GM12878 (cell line): ENCODE results near the gene KCNN3. TPM values are rescaled to one million over a fixed set of nuclear protein-coding genes. Genes with fewer than 3 reads are reported as not detected.
A peak's percentile ranks its signal among the peaks of the same experiment; 100 is the strongest.

Experiments used
- ATAC-seq: fragments of 200-7000 bp; cut with Tn5 transposase; 3 replicates; pipeline ENCODE4 v1.9.1; 2020; ENCODE audit warnings: mild to moderate bottlenecking, moderate library complexity
- BruUV-seq: library from RNA; stranded (reverse); fragments of 400-500 nt; replicated peaks from 2 replicates; lab custom pipeline; 2021; lab: Mats Ljungman, UMichigan
- CTCF ChIA-PET: fragments of 300-600 bp; sonication (Branson Sonifier 250); formaldehyde crosslinking; extraction: SDS; loops from one replicate; lab custom pipeline; 2021; ENCODE audit warnings: inconsistent platforms; lab: Yijun Ruan, JAX
- POLR2A ChIA-PET: fragments of 350-600 bp; formaldehyde crosslinking; extraction: SDS; loops from one replicate; lab custom pipeline; 2021; ENCODE audit warnings: inconsistent platforms; lab: Charles Lee
- RAD21 ChIA-PET: fragments of 300-600 bp; sonication (Branson Sonifier 250); formaldehyde crosslinking; loops from one replicate; lab custom pipeline; 2023; ENCODE audit warnings: antibody characterized with exemption; ENCODE audit not compliant: unreplicated experiment; lab: Charles Lee
- SMC1A ChIA-PET: fragments of 300-600 bp; sonication (Branson Sonifier 250); formaldehyde crosslinking; loops from one replicate; lab custom pipeline; 2023; ENCODE audit not compliant: unreplicated experiment, uncharacterized antibody; lab: Charles Lee
- DNase-seq: peaks from one replicate; pipeline ENCODE4 v3.0.0-alpha.2; 2011; ENCODE audit warnings: low read depth, low spot score
- FAIRE-seq: peaks from 3 replicates; lab custom pipeline; 2011; peaks lifted over from hg19 to GRCh38; lab: Jason Lieb, UNC
- H2AFZ ChIP-seq: 2 replicates; pipeline ENCODE4 v1.6.0; 2011; ENCODE audit warnings: low read depth, low read length, control low read depth; ENCODE audit not compliant: control insufficient read depth
- H3K27ac ChIP-seq: 2 replicates; pipeline ENCODE4 v1.5.1; 2011; ENCODE audit warnings: control low read depth; ENCODE audit not compliant: control insufficient read depth, insufficient read depth
- H3K27me3 ChIP-seq, 2 experiments: replicated peaks in 1 of 2; 2 replicates each; pipeline versions ENCODE4 v1.6.0 to v1.6.1; 2011; ENCODE audit warnings: low read length in 1 of 2; ENCODE audit not compliant: control insufficient read depth in 2 of 2, insufficient read depth in 2 of 2
- H3K36me3 ChIP-seq, 2 experiments: 2 replicates each; pipeline ENCODE4 v1.5.1; 2011; ENCODE audit warnings: low read length in 1 of 2; ENCODE audit not compliant: control insufficient read depth in 2 of 2, insufficient read depth in 2 of 2
- H3K4me1 ChIP-seq: 2 replicates; pipeline ENCODE4 v1.6.1; 2011; ENCODE audit warnings: mild to moderate bottlenecking, low read length, moderate library complexity, mixed read lengths; ENCODE audit not compliant: control insufficient read depth, insufficient read depth
- H3K4me2 ChIP-seq: 2 replicates; pipeline ENCODE4 v1.6.0; 2011; ENCODE audit warnings: control low read depth; ENCODE audit not compliant: control insufficient read depth, insufficient read depth
- H3K4me3 ChIP-seq: fragments of 200-600 bp; sonication (generic); 2 replicates; pipeline ENCODE4 v1.5.1; 2016
- H3K79me2 ChIP-seq: 2 replicates; pipeline ENCODE4 v1.6.0; 2011; ENCODE audit warnings: low read length; ENCODE audit not compliant: control insufficient read depth, insufficient read depth
- H3K9ac ChIP-seq: 2 replicates; pipeline ENCODE4 v1.8.0; 2011; ENCODE audit warnings: low read length, control low read depth, mixed read lengths; ENCODE audit not compliant: control insufficient read depth, insufficient read depth
- H3K9me3 ChIP-seq: replicated peaks from 3 replicates; pipeline ENCODE4 v1.5.1; 2011; ENCODE audit warnings: mild to moderate bottlenecking, low read length; ENCODE audit not compliant: control insufficient read depth, insufficient read depth
- H4K20me1 ChIP-seq: 2 replicates; pipeline ENCODE4 v1.6.0; 2011; ENCODE audit not compliant: control insufficient read depth, insufficient read depth
- ASH2L ChIP-seq: fragments of 300-600, 200-600 bp; sonication (generic); IDR thresholded peaks from 2 replicates; pipeline ENCODE4 v1.6.1; 2017; ENCODE audit warnings: low read depth, mild to moderate bottlenecking, borderline replicate concordance
- BHLHE40 ChIP-seq, 2 experiments: fragments of 450-650 bp in 1 of 2; IDR thresholded peaks; 2 replicates each; pipeline ENCODE4 v1.6.1; 2011 to 2017; ENCODE audit warnings: low read depth in 2 of 2, borderline replicate concordance in 1 of 2, improper control_type of control experiment in 1 of 2, low read length in 1 of 2, mild to moderate bottlenecking in 1 of 2
- FOXM1 ChIP-seq: IDR thresholded peaks from 2 replicates; pipeline ENCODE4 v1.6.1; 2012; ENCODE audit warnings: low read depth, mild to moderate bottlenecking, inconsistent platforms, low read length, moderate library complexity
- MXI1 ChIP-seq: fragments of 150-350 bp; IDR thresholded peaks from 2 replicates; pipeline ENCODE4 v1.6.1; 2011; ENCODE audit warnings: low read depth, mild to moderate bottlenecking, inconsistent platforms, low read length, improper control_type of control experiment
- RUNX3 ChIP-seq: IDR thresholded peaks from 2 replicates; pipeline ENCODE4 v1.6.1; 2012; ENCODE audit warnings: low read length, inconsistent platforms
- TCF12 ChIP-seq: IDR thresholded peaks from 2 replicates; pipeline ENCODE4 v1.6.1; 2011; ENCODE audit warnings: low read depth, mild to moderate bottlenecking, low read length
- WGBS: methylation state at CpG from one replicate; pipeline ENCODE4 v1.1.6; 2016; ENCODE audit warnings: low lambda C conversion rate; ENCODE audit not compliant: insufficient replicate concordance, insufficient coverage; ENCODE audit errors: missing lambda C conversion rate; 5-methylcytosine and 5-hydroxymethylcytosine counted together
- in situ Hi-C: fragments of 300-500 bp; cut with MboI; formaldehyde crosslinking; loops from 9 replicates; pipeline ENCODE4 v1.14.3; 2018; ENCODE audit warnings: mixed read lengths
- intact Hi-C: fragments of 100-400 bp; cut with micrococcal nuclease; formaldehyde crosslinking; loops from one replicate; pipeline ENCODE4 v1.14.2; 2022; ENCODE audit not compliant: unreplicated experiment
- polyA plus RNA-seq, 11 experiments: library from polyadenylated mRNA; depleted of rRNA in 4 of 11; unstranded in 6 of 11; stranded (reverse) in 5 of 11; fragments of >200 nt; fragmentation: Nextera tagmentation in 4 of 11; fragmentation: Illumina TruSeq in 1 of 11; extraction: Ambion mirVana in 4 of 11; extraction: Trizol in 1 of 11; gene quantifications; 1 replicate in 1 of 11; 2 replicates in 10 of 11; pipeline versions ENCODE4 v1.2.1 to v1.2.3, GENCODE V29; 2011 to 2016; ENCODE audit warnings: inconsistent platforms in 2 of 11, missing spikeins in 2 of 11, low read depth in 1 of 11
- total RNA-seq, 4 experiments: library from RNA; depleted of rRNA in 3 of 4; stranded (reverse); fragments of >200 nt in 3 of 4; fragmentation: Illumina TruSeq in 1 of 4; extraction: Trizol in 1 of 4; gene quantifications; 2 replicates each; pipeline versions ENCODE4 v1.2.1 to v1.2.3, GENCODE V29; 2013 to 2021
- TF ChIP-seq, protein P1 (sequence below): IDR thresholded peaks from 2 replicates; pipeline ENCODE4 v1.6.1; 2012; ENCODE audit warnings: low read length, inconsistent platforms

The KCNN3 gene
- total and polyA plus RNA-seq, 10 of the 15 experiments (the other 5 are each of a cell fraction or from before 2014, with no cell fraction given) = 3.5 to 26.4 (median 14.9) TPM

DNA sequence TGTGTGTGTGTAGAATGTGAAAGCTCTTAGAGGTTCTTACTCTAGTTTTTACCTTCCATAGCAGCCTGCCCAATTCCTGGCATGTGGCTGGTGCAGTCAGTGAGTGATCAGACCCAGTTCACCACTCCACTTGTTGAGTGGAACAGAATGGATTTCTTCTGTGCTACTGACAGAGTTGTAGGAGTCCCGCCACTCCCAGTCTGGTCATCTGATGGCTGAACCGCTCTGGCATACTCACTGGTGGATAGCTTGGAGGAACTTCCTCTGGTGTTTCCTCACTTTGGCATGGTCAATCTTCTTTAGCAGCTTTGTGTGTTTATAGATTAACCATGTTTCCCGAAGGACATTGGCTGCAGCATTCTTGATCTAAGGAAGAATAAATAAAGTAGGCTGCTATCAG, 155.4 kb downstream of the KCNN3 start:
- Histone ChIP-seq H3K4me3 (no peak overlapping the region), H3K4me1 (peaks cover 3% of the 10 kb centered on the region; the same call in 1 of the 2 replicates), H3K27me3 (no peaks in the 10 kb centered on the region), H3K27ac (no peak overlapping the region), H3K79me2 (no peaks in the 10 kb centered on the region), H2AFZ (no peak overlapping the region), H3K9ac (no peak overlapping the region), H4K20me1 (no peaks in the 10 kb centered on the region), H3K4me2 (no peak overlapping the region), H3K36me3 (peaks cover 3 to 10% of the 10 kb centered on the region in 2 experiments; a peak in 3 of 4 replicates), H3K9me3 (no peaks in the 10 kb centered on the region; the same call in 2 of the 3 replicates)
- ChIA-PET POLR2A (interaction anchor here (0.6 kb wide), 1 partner anchor 40 kb away, joined by 3 read pairs; no protein-coding TSS in a partner anchor), CTCF (interaction anchor here (0.7 kb wide), 1 partner anchor 179 kb away, joined by 3 read pairs; no protein-coding TSS in a partner anchor), RAD21 (interaction anchor here (0.7 kb wide), 1 partner anchor 152 kb away, joined by 7 read pairs; no protein-coding TSS in a partner anchor), SMC1A (interaction anchor here (1.3 to 1.6 kb wide), 2 partner anchors 153 to 160 kb away, joined by 3 to 4 read pairs; no protein-coding TSS in a partner anchor)
- TF ChIP-seq BHLHE40 (IDR thresholded peaks at IDR 0.05; ENCODE audit: borderline replicate concordance in 1 of 2, low read depth in 2 of 2, low read length in 1 of 2) = no peak
- no peak for TF ChIP-seq RUNX3
- BruUV-seq = no TSS peak
- ATAC-seq (peak; percentile 39), FAIRE-seq (no peak), DNase-seq (no peak)
- in situ Hi-C loops (no loop called here), intact Hi-C loops (no loop called here)
- WGBS = 82% methylated on average over 3 of the region's 3 CpGs

DNA sequence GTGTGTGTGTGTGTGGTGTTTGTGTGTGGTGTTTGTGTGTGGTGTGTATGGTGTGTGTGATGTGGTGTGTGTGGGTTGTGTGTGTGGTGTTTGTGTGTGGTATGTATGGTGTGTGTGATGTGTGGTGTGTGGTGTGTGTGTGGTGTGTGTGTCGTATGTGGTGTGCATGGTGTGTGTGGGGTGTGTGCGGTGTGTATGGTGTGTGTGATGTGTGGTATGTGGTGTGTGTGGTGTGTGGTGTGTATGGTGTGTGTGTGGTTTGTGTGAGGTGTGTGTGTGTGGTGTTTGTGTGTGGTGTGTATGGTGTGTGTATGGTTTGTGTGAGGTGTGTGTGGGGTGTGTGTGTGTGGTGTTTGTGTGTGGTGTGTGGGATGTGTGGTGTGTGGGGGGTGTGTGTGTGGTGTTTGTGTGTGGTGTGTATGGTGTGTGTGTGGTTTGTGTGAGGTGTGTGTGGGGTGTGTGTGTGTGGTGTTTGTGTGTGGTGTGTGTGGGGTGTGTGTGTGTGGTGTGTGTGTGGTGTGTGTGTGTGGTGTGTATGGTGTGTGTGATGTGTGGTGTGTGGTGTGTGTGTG, 155.9 kb downstream of the KCNN3 start:
- Histone ChIP-seq H3K27ac (no peak overlapping the region), H3K27me3 (no peaks in the 10 kb centered on the region), H3K9ac (no peak overlapping the region), H3K4me3 (no peak overlapping the region), H3K4me2 (no peak overlapping the region), H2AFZ (no peak overlapping the region)
- ChIA-PET RAD21 (no interaction called here), CTCF (interaction anchor here (0.7 kb wide), 1 partner anchor 180 kb away, joined by 3 read pairs; no protein-coding TSS in a partner anchor), SMC1A (no interaction called here), POLR2A (interaction anchor here (0.6 kb wide), 1 partner anchor 39 kb away, joined by 3 read pairs; no protein-coding TSS in a partner anchor)
- intact Hi-C loops = no loop called here
- ATAC-seq = no peak
- no peak for DNase-seq
- TF ChIP-seq TCF12 (no peak), FOXM1 (no peak), ASH2L (no peak), MXI1 (no peak)
- TF ChIP-seq, protein P1, sequence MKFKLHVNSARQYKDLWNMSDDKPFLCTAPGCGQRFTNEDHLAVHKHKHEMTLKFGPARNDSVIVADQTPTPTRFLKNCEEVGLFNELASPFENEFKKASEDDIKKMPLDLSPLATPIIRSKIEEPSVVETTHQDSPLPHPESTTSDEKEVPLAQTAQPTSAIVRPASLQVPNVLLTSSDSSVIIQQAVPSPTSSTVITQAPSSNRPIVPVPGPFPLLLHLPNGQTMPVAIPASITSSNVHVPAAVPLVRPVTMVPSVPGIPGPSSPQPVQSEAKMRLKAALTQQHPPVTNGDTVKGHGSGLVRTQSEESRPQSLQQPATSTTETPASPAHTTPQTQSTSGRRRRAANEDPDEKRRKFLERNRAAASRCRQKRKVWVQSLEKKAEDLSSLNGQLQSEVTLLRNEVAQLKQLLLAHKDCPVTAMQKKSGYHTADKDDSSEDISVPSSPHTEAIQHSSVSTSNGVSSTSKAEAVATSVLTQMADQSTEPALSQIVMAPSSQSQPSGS = no peak
- TF ChIP-seq, all 136 proteins: peak for 0
- Histone ChIP-seq H3K9me3 (no peaks in the 10 kb centered on the region; the same call in 2 of the 3 replicates), H4K20me1 (no peaks in the 10 kb centered on the region), H3K4me1 (peaks cover 3% of the 10 kb centered on the region; the same call in 1 of the 2 replicates), H3K79me2 (no peaks in the 10 kb centered on the region), H3K36me3 (peaks cover 3 to 10% of the 10 kb centered on the region in 2 experiments; a peak in 3 of 4 replicates)
- BruUV-seq = no TSS peak
- WGBS = 81% methylated on average over 2 of the region's 2 CpGs
- FAIRE-seq = peak; percentile 99
- in situ Hi-C loops = no loop called here
